HEK293 (cell line): ENCODE measurements around the gene PREB.

Experiments used
- CTCF ChIP-seq: fragments of 450-650 bp; formaldehyde crosslinking; IDR thresholded peaks from 2 replicates; pipeline ENCODE4 v1.5.1; 2016; ENCODE audit warnings: missing biosample characterization, missing genetic modification characterization
- KLF17 ChIP-seq: fragments of 450-650 bp; formaldehyde crosslinking; IDR thresholded peaks from 2 replicates; pipeline ENCODE4 v1.5.1; 2016; ENCODE audit warnings: missing biosample characterization, missing genetic modification characterization
- WT1 ChIP-seq: fragments of 450-650 bp; formaldehyde crosslinking; IDR thresholded peaks from 2 replicates; pipeline ENCODE4 v1.5.1; 2016; ENCODE audit warnings: missing biosample characterization, missing genetic modification characterization
- YY1 ChIP-seq: fragments of 450-650 bp; formaldehyde crosslinking; IDR thresholded peaks from 2 replicates; pipeline ENCODE4 v1.5.1; 2018; ENCODE audit warnings: missing biosample characterization, missing genetic modification characterization
- ZBTB20 ChIP-seq: fragments of 450-650 bp; formaldehyde crosslinking; IDR thresholded peaks from 2 replicates; pipeline ENCODE4 v1.5.1; 2016; ENCODE audit warnings: missing biosample characterization, missing genetic modification characterization
- ZNF561 ChIP-seq: fragments of 450-650 bp; IDR thresholded peaks from 2 replicates; pipeline ENCODE4 v1.5.1; 2018; ENCODE audit warnings: missing biosample characterization, missing genetic modification characterization, borderline replicate concordance
- TF ChIP-seq, protein P1 (sequence below): fragments of 450-650 bp; formaldehyde crosslinking; conservative IDR thresholded peaks from 2 replicates; pipeline ENCODE4 v1.5.1; 2016; ENCODE audit warnings: low read depth, missing biosample characterization, missing genetic modification characterization

DNA sequence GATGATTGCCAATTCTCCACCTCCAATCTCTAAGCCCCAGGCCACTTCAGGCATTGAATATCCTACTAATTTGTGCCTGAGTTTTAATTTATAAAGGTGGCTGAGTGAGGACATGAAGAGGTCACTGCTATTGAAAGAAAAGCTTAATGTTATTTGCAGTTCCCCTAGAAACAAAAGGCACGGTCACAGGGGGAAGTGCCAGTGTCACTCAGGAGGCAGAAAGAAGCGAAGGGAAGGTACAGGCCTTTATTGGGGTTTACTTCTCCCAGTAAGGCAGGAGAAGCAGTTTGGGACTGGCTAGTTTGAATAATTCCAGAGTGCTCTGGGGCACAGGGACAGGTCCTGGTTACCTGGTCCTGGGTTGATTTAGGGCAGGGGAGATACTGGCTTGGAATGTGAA lies 12.5 kb downstream of the PREB start:
- TF ChIP-seq CTCF (tag by site-specific recombination), result no peak
- TF ChIP-seq, protein P1, sequence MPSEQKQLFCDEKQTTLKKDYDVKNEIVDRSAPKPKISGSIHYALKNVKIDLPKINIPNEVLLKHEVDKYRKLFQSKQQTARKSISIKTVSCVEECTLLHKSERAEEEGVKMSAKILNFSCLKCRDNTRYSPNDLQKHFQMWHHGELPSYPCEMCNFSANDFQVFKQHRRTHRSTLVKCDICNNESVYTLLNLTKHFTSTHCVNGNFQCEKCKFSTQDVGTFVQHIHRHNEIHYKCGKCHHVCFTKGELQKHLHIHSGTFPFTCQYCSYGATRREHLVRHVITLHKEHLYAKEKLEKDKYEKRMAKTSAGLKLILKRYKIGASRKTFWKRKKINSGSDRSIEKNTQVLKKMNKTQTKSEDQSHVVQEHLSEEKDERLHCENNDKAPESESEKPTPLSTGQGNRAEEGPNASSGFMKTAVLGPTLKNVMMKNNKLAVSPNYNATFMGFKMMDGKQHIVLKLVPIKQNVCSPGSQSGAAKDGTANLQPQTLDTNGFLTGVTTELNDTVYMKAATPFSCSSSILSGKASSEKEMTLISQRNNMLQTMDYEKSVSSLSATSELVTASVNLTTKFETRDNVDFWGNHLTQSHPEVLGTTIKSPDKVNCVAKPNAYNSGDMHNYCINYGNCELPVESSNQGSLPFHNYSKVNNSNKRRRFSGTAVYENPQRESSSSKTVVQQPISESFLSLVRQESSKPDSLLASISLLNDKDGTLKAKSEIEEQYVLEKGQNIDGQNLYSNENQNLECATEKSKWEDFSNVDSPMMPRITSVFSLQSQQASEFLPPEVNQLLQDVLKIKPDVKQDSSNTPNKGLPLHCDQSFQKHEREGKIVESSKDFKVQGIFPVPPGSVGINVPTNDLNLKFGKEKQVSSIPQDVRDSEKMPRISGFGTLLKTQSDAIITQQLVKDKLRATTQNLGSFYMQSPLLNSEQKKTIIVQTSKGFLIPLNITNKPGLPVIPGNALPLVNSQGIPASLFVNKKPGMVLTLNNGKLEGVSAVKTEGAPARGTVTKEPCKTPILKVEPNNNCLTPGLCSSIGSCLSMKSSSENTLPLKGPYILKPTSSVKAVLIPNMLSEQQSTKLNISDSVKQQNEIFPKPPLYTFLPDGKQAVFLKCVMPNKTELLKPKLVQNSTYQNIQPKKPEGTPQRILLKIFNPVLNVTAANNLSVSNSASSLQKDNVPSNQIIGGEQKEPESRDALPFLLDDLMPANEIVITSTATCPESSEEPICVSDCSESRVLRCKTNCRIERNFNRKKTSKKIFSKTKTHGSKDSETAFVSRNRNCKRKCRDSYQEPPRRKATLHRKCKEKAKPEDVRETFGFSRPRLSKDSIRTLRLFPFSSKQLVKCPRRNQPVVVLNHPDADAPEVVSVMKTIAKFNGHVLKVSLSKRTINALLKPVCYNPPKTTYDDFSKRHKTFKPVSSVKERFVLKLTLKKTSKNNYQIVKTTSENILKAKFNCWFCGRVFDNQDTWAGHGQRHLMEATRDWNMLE (tag by site-specific recombination), result no peak
- no peak for TF ChIP-seq ZNF561 (tag by site-specific recombination)
- TF ChIP-seq YY1 (tag by site-specific recombination), result no peak
- no peak for TF ChIP-seq KLF17 (tag by site-specific recombination)
- no peak for TF ChIP-seq ZBTB20 (tag by site-specific recombination)
- no peak for TF ChIP-seq WT1 (tag by site-specific recombination)
